H1 (cell line): ENCODE data around the gene LCA5L.

Experiments used
- BACH1 ChIP-seq: IDR thresholded peaks from 2 replicates; pipeline ENCODE4 v1.6.1; 2012; ENCODE audit warnings: low read length, improper control_type of control experiment
- BRCA1 ChIP-seq: IDR thresholded peaks from 2 replicates; pipeline ENCODE4 v1.6.1; 2012; ENCODE audit warnings: low read depth, low read length, improper control_type of control experiment
- CREB1 ChIP-seq: IDR thresholded peaks from 2 replicates; pipeline ENCODE4 v1.6.1; 2012; ENCODE audit warnings: inconsistent platforms
- CTCF ChIP-seq, 3 experiments: IDR thresholded peaks; 1 replicate in 2 of 3; 2 replicates in 1 of 3; pipeline versions ENCODE4 v1.5.1 to v1.6.1; 2011; ENCODE audit warnings: low read length in 3 of 3, mild to moderate bottlenecking in 3 of 3, inconsistent platforms in 2 of 3, low read depth in 1 of 3, moderate library complexity in 1 of 3; ENCODE audit not compliant: insufficient read depth in 1 of 3; ENCODE audit errors: control extremely low read depth in 1 of 3
- EP300 ChIP-seq, 2 experiments: IDR thresholded peaks; 1 replicate in 1 of 2; 2 replicates in 1 of 2; pipeline ENCODE4 v1.6.1; 2011 to 2012; ENCODE audit warnings: low read depth in 2 of 2, low read length in 2 of 2, mild to moderate bottlenecking in 2 of 2, borderline replicate concordance in 1 of 2, inconsistent platforms in 1 of 2, moderate library complexity in 1 of 2
- EZH2 ChIP-seq: fragments of 200-600 bp; sonication (generic); IDR thresholded peaks from 2 replicates; pipeline ENCODE4 v1.7.1; 2012; ENCODE audit warnings: low read depth, mild to moderate bottlenecking, moderate library complexity, low read length, inconsistent platforms; ENCODE audit not compliant: severe bottlenecking
- POLR2A ChIP-seq, 2 experiments: IDR thresholded peaks; 1 replicate in 1 of 2; 2 replicates in 1 of 2; pipeline ENCODE4 v1.6.1; 2011; ENCODE audit warnings: low read depth in 2 of 2, low read length in 2 of 2, mild to moderate bottlenecking in 2 of 2; ENCODE audit errors: control extremely low read depth in 1 of 2
- TEAD4 ChIP-seq: IDR thresholded peaks from 2 replicates; pipeline ENCODE4 v1.6.1; 2012; ENCODE audit warnings: low read depth, low read length, inconsistent platforms, mixed read lengths

GRCh38 chr21:39429445-39429844 lies 16.1 kb downstream of the LCA5L start:
- TF ChIP-seq EZH2 (no peak), TEAD4 (no peak), POLR2A (IDR thresholded peaks at IDR 0.05; ENCODE audit: control extremely low read depth in 1 of 2, low read depth in 2 of 2, low read length in 2 of 2) (no peak), CTCF (IDR thresholded peaks at IDR 0.05; ENCODE audit: control extremely low read depth in 1 of 3, insufficient read depth in 1 of 3, low read depth in 1 of 3, low read length in 3 of 3) (no peak), CREB1 (no peak), BRCA1 (no peak), EP300 (IDR thresholded peaks at IDR 0.05; ENCODE audit: borderline replicate concordance in 1 of 2, low read depth in 2 of 2, low read length in 2 of 2) (no peak), BACH1 (no peak)
